Brain microvascular endothelial cell (primary cell): Measurements from ENCODE around the gene LILRB3.
A peak's percentile ranks its signal among the peaks of the same experiment; 100 is the strongest.
"Not testable (repeated sequence)": the region's sequence is repeated elsewhere in the genome, so short reads cannot be mapped to it uniquely, and the experiment has no call there.

Source experiments
- DNase-seq: peaks from one replicate; pipeline ENCODE4 v3.0.0-alpha.2; 2020
- H3K27ac ChIP-seq: fragments of 250-450 bp; sonication (Bioruptor Pico); 2 replicates; pipeline ENCODE4 v1.5.1; 2020; ENCODE audit warnings: mild to moderate bottlenecking, moderate library complexity
- H3K27me3 ChIP-seq: fragments of 250-450 bp; sonication (Bioruptor Pico); replicated peaks from 2 replicates; pipeline ENCODE4 v1.5.1; 2020; ENCODE audit warnings: mild to moderate bottlenecking
- H3K36me3 ChIP-seq: fragments of 250-450 bp; sonication (Bioruptor Pico); replicated peaks from 2 replicates; pipeline ENCODE4 v1.5.1; 2020; ENCODE audit warnings: mild to moderate bottlenecking
- H3K4me3 ChIP-seq: 2 replicates; pipeline ENCODE4 v1.5.1; 2011; ENCODE audit warnings: low read depth, mild to moderate bottlenecking, control low read depth, low read length, moderate library complexity
- in situ Hi-C: cut with HindIII; loops from 2 replicates; pipeline ENCODE4 v1.10.0; 2017; ENCODE audit warnings: low sequenced_read_pairs, low pct_ligation_motif_present
- TF ChIP-seq, protein P1 (sequence below): IDR thresholded peaks from 2 replicates; pipeline ENCODE4 v1.5.1; 2011; ENCODE audit warnings: low read depth, mild to moderate bottlenecking, moderate library complexity, low read length, control low read depth, inconsistent platforms; ENCODE audit errors: missing control alignments

Gene LILRB3

GRCh38 chr19:54172471-54173358, 50.1 kb downstream of the LILRB3 start, which contains the start of gene TMC4:
Gene TMC4 (minus strand): TSS chr19:54173160. CDS start chr19:54173117, 43 bp downstream.
- Histone ChIP-seq H3K4me3 (no peak within 1 kb of the TSS), H3K27ac (no peak within 1 kb of the TSS), H3K36me3 (peaks cover 9% of the 10 kb centered on the region), H3K27me3 (no peaks in the 10 kb centered on the region)
- DNase-seq: no peak
- TF ChIP-seq, protein P1, sequence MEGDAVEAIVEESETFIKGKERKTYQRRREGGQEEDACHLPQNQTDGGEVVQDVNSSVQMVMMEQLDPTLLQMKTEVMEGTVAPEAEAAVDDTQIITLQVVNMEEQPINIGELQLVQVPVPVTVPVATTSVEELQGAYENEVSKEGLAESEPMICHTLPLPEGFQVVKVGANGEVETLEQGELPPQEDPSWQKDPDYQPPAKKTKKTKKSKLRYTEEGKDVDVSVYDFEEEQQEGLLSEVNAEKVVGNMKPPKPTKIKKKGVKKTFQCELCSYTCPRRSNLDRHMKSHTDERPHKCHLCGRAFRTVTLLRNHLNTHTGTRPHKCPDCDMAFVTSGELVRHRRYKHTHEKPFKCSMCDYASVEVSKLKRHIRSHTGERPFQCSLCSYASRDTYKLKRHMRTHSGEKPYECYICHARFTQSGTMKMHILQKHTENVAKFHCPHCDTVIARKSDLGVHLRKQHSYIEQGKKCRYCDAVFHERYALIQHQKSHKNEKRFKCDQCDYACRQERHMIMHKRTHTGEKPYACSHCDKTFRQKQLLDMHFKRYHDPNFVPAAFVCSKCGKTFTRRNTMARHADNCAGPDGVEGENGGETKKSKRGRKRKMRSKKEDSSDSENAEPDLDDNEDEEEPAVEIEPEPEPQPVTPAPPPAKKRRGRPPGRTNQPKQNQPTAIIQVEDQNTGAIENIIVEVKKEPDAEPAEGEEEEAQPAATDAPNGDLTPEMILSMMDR: no peak
- in situ Hi-C loops: no loop called here

DNA sequence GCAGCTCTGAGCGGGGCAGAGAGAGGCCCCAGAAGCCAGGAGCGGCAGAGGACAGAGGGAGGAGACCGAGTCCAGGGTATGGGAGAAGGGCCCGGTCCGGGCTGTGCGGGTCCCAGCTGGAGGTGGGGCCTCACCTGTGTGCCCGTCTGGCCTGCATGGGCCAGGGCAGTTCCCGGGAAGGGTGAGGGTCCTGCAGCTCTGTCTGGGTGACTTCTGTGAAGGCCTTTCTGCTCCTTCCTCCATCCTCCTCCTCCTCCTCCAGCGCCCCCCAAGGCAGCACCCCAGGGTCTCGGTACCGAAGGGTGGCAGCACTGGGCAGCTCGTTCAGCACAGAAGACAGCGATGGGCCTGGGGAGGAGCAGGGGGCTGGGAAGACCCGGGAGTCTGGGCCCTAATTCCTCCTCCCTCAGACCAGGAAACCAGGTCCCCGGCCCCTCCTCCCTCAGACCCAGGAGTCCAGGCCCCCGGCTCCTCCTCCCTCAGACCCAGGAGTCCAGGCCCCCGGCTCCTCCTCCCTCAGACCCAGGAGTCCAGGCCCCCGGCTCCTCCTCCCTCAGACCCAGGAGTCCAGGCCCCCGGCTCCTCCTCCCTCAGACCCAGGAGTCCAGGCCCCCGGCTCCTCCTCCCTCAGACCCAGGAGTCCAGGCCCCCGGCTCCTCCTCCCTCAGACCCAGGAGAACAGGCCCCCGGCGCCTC, 50.9 kb downstream of the LILRB3 start:
- DNase-seq: not testable (repeated sequence)

GRCh38 chr19:54169149-54169740, 53.6 kb downstream of the LILRB3 start:
- in situ Hi-C loops: no loop called here
- TF ChIP-seq, protein P1: no peak

More for the DNA sequence above, 50.9 kb downstream of the LILRB3 start:
- in situ Hi-C loops, H3K4me3 ChIP-seq, H3K36me3 ChIP-seq, H3K27ac ChIP-seq, H3K27me3 ChIP-seq: not testable (repeated sequence)

DNA sequence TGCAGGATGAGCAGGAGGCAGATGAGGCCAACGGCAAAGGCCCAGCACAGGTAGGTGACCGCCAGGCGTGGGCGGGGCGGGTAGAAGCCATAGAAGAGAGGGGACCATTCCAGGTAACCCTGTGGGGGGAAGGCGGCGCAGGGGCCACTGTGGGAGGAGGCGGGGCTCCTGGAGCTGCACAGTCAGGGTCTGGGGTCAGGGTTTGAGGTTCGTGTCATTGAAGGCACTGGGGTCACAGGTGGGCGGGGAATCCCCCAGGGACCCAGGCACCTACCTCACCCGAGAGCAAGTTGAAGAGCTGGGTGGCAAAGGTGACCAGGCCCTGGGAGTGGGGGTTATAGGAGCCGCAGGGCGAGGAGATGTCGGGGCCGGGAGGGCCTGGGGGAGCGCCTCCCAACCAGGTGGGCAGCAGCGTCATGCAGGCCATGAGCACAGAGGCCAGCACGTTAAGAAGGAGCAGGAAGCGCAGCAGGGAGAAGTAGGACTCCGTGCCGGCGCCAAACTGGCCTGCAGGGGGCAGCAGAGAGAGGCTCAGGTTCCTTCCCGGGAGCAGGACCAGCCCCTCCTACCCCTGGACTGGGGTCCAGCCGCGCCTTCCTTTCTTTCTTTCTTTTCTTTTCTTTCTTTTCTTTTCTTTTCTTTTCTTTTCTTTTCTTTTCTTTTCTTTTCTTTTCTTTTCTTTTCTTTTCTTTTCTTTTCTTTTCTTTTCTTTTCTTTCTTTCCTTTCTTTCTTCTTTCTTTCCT, 54.5 kb downstream of the LILRB3 start:
- Histone ChIP-seq H3K36me3 (no peaks in the 10 kb centered on the region), H3K27ac (no peak overlapping the region), H3K27me3 (no peaks in the 10 kb centered on the region), H3K4me3 (no peak overlapping the region)
- in situ Hi-C loops: no loop called here
- peak; percentile 85 for DNase-seq
- TF ChIP-seq, protein P1: peak; percentile 93

More at GRCh38 chr19:54169149-54169740, 53.6 kb downstream of the LILRB3 start:
- DNase-seq: no peak
- H3K4me3 ChIP-seq: no peak overlapping the region
- H3K36me3 ChIP-seq: no peaks in the 10 kb centered on the region
- H3K27ac ChIP-seq: no peak overlapping the region
- no peaks in the 10 kb centered on the region for H3K27me3 ChIP-seq
